GM12878 (cell line): Measurements from ENCODE around the gene HNRNPA2B1. TPM values are rescaled to one million over a fixed set of nuclear protein-coding genes. Genes with fewer than 3 reads are reported as not detected.
A peak's percentile ranks its signal among the peaks of the same experiment; 100 is the strongest.

Experiments
- ASH2L ChIP-seq: fragments of 300-600, 200-600 bp; sonication (generic); IDR thresholded peaks from 2 replicates; pipeline ENCODE4 v1.6.1; 2017; ENCODE audit warnings: low read depth, mild to moderate bottlenecking, borderline replicate concordance
- CHD1 ChIP-seq: IDR thresholded peaks from 2 replicates; pipeline ENCODE4 v1.6.1; 2012; ENCODE audit warnings: low read depth, low read length, improper control_type of control experiment
- DPF2 ChIP-seq: fragments of 450-650 bp; IDR thresholded peaks from 2 replicates; pipeline ENCODE4 v1.6.1; 2017; ENCODE audit warnings: mild to moderate bottlenecking
- EP300 ChIP-seq, 2 experiments: fragments of 150-350 bp in 1 of 2; IDR thresholded peaks; 2 replicates each; pipeline ENCODE4 v1.6.1; 2011 to 2012; ENCODE audit warnings: low read depth in 2 of 2, low read length in 2 of 2, borderline replicate concordance in 1 of 2, improper control_type of control experiment in 1 of 2, inconsistent platforms in 1 of 2; ENCODE audit not compliant: control insufficient read depth in 1 of 2
- GATAD2B ChIP-seq: fragments of 450-650 bp; conservative IDR thresholded peaks from 2 replicates; pipeline ENCODE4 v1.6.1; 2017; ENCODE audit warnings: low read depth, mild to moderate bottlenecking, moderate library complexity
- JUNB ChIP-seq: IDR thresholded peaks from 2 replicates; pipeline ENCODE4 v1.6.1; 2016; ENCODE audit warnings: antibody characterized with exemption, mild to moderate bottlenecking
- LARP7 ChIP-seq: fragments of 450-650 bp; IDR thresholded peaks from 2 replicates; pipeline ENCODE4 v1.6.1; 2017; ENCODE audit warnings: mild to moderate bottlenecking
- MYB ChIP-seq: fragments of 150-350 bp; IDR thresholded peaks from 2 replicates; pipeline ENCODE4 v1.6.1; 2014; ENCODE audit warnings: mild to moderate bottlenecking, low read depth, low read length, borderline replicate concordance
- NFIC ChIP-seq: IDR thresholded peaks from 2 replicates; pipeline ENCODE4 v1.6.1; 2012; ENCODE audit warnings: low read depth, mild to moderate bottlenecking, inconsistent platforms, low read length, moderate library complexity
- NFXL1 ChIP-seq: fragments of 450-650 bp; IDR thresholded peaks from 2 replicates; pipeline ENCODE4 v1.6.1; 2017; ENCODE audit warnings: antibody characterized with exemption, mild to moderate bottlenecking, borderline replicate concordance
- NR2C2 ChIP-seq: IDR thresholded peaks from 2 replicates; pipeline ENCODE4 v1.6.1; 2011; ENCODE audit warnings: borderline replicate concordance, low read depth; ENCODE audit not compliant: control insufficient read depth, insufficient read length
- POU2F2 ChIP-seq: IDR thresholded peaks from 3 replicates; pipeline ENCODE4 v1.6.1; 2011; ENCODE audit warnings: low read depth, mild to moderate bottlenecking, low read length, borderline replicate concordance
- RB1 ChIP-seq: fragments of 450-650 bp; formaldehyde crosslinking; IDR thresholded peaks from 2 replicates; pipeline ENCODE4 v1.6.1; 2017; ENCODE audit warnings: mild to moderate bottlenecking, borderline replicate concordance
- RCOR1 ChIP-seq: conservative IDR thresholded peaks from 2 replicates; pipeline ENCODE4 v1.6.1; 2012; ENCODE audit warnings: low read depth, low read length, improper control_type of control experiment
- SIN3A ChIP-seq: IDR thresholded peaks from 2 replicates; pipeline ENCODE4 v1.6.1; 2012; ENCODE audit warnings: low read depth, low read length, improper control_type of control experiment
- SIX5 ChIP-seq: IDR thresholded peaks from 2 replicates; pipeline ENCODE4 v1.6.1; 2011; ENCODE audit warnings: mild to moderate bottlenecking, low read depth, low read length, moderate library complexity; ENCODE audit not compliant: severe bottlenecking
- SP1 ChIP-seq: IDR thresholded peaks from one replicate; pipeline ENCODE4 v1.6.1; 2011; ENCODE audit warnings: low read depth, low read length
- TCF12 ChIP-seq: IDR thresholded peaks from 2 replicates; pipeline ENCODE4 v1.6.1; 2011; ENCODE audit warnings: low read depth, mild to moderate bottlenecking, low read length
- polyA plus RNA-seq, 11 experiments: library from polyadenylated mRNA; depleted of rRNA in 4 of 11; unstranded in 6 of 11; stranded (reverse) in 5 of 11; fragments of >200 nt; fragmentation: Nextera tagmentation in 4 of 11; fragmentation: Illumina TruSeq in 1 of 11; extraction: Ambion mirVana in 4 of 11; extraction: Trizol in 1 of 11; gene quantifications; 1 replicate in 1 of 11; 2 replicates in 10 of 11; pipeline versions ENCODE4 v1.2.1 to v1.2.3, GENCODE V29; 2011 to 2016; ENCODE audit warnings: inconsistent platforms in 2 of 11, missing spikeins in 2 of 11, low read depth in 1 of 11
- total RNA-seq, 4 experiments: library from RNA; depleted of rRNA in 3 of 4; stranded (reverse); fragments of >200 nt in 3 of 4; fragmentation: Illumina TruSeq in 1 of 4; extraction: Trizol in 1 of 4; gene quantifications; 2 replicates each; pipeline versions ENCODE4 v1.2.1 to v1.2.3, GENCODE V29; 2013 to 2021
- TF ChIP-seq, protein P1 (sequence below): IDR thresholded peaks from 2 replicates; pipeline ENCODE4 v1.6.1; 2011; ENCODE audit warnings: borderline replicate concordance, low read depth, mild to moderate bottlenecking, moderate library complexity, low read length; ENCODE audit not compliant: insufficient read depth, poor library complexity, severe bottlenecking

Gene HNRNPA2B1
- total and polyA plus RNA-seq, 10 of the 15 experiments (the other 5 are each of a cell fraction or from before 2014, with no cell fraction given) = 295 to 1,396 (median 932) TPM

DNA sequence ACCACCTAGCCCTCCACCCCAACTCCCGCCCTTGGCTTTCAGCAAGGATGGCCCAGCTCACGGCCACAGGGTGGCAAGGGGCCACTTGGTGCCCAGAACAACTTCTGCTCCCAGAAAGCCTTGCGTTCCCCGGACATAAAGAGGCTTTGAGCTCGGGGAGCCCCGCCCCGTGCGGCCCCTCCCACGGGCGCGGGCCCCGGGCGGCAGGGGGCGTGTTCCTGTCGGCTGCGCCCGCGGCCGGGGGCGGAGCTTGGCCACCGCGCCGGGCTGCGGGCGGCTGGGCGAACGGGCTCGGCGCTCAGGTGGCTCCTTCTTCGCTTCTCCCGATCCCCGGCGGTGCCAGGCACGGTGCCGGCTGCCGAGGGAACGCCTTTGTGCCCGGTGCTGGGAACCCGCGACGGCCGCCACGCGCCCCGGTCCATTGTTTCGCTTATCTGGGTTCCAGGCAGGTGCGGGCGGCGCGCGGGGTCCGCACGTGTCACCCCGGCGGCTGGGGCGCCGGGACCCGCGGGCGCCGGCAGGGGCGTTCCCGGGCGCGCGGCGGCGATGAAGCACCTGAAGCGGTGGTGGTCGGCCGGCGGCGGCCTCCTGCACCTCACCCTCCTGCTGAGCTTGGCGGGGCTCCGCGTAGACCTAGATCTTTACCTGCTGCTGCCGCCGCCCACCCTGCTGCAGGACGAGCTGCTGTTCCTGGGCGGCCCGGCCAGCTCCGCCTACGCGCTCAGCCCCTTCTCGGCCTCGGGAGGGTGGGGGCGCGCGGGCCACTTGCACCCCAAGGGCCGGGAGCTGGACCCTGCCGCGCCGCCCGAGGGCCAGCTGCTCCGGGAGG, 48.4 kb downstream of the HNRNPA2B1 start, which contains the start of gene NFE2L3 (continued):
- TF ChIP-seq POU2F2 (no peak), GATAD2B (peak; percentile 42; the same call in 1 of the 2 replicates), SIX5 (no peak), JUNB (no peak), SIN3A (no peak), MYB (no peak), TCF12 (0 out of 2 replicates have a peak, but pooled peaks have one; percentile 5), CHD1 (no peak), NFXL1 (no peak), SP1 (peak; percentile 22), NR2C2 (no peak), RB1 (no peak), ASH2L (no peak), NFIC (no peak), DPF2 (peak; percentile 52; the same call in 1 of the 2 replicates), LARP7 (no peak), RCOR1 (no peak), EP300 (IDR thresholded peaks at IDR 0.05; ENCODE audit: borderline replicate concordance in 1 of 2, control insufficient read depth in 1 of 2, low read depth in 2 of 2, low read length in 2 of 2) (no peak)
- TF ChIP-seq, protein P1, sequence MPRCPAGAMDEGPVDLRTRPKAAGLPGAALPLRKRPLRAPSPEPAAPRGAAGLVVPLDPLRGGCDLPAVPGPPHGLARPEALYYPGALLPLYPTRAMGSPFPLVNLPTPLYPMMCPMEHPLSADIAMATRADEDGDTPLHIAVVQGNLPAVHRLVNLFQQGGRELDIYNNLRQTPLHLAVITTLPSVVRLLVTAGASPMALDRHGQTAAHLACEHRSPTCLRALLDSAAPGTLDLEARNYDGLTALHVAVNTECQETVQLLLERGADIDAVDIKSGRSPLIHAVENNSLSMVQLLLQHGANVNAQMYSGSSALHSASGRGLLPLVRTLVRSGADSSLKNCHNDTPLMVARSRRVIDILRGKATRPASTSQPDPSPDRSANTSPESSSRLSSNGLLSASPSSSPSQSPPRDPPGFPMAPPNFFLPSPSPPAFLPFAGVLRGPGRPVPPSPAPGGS = no peak
- TF ChIP-seq, all 136 proteins: peak for 18
